GM12878 (cell line): Measurements from ENCODE around the gene RECQL5. TPM values are rescaled to one million over a fixed set of nuclear protein-coding genes. Genes with fewer than 3 reads are reported as not detected.
A peak's percentile ranks its signal among the peaks of the same experiment; 100 is the strongest.

ENCODE experiments used
- ATAC-seq: fragments of 200-7000 bp; cut with Tn5 transposase; 3 replicates; pipeline ENCODE4 v1.9.1; 2020; ENCODE audit warnings: mild to moderate bottlenecking, moderate library complexity
- BruUV-seq: library from RNA; stranded (reverse); fragments of 400-500 nt; replicated peaks from 2 replicates; lab custom pipeline; 2021; lab: Mats Ljungman, UMichigan
- CTCF ChIA-PET: fragments of 300-600 bp; sonication (Branson Sonifier 250); formaldehyde crosslinking; extraction: SDS; loops from one replicate; lab custom pipeline; 2021; ENCODE audit warnings: inconsistent platforms; lab: Yijun Ruan, JAX
- POLR2A ChIA-PET: fragments of 350-600 bp; formaldehyde crosslinking; extraction: SDS; loops from one replicate; lab custom pipeline; 2021; ENCODE audit warnings: inconsistent platforms; lab: Charles Lee
- RAD21 ChIA-PET: fragments of 300-600 bp; sonication (Branson Sonifier 250); formaldehyde crosslinking; loops from one replicate; lab custom pipeline; 2023; ENCODE audit warnings: antibody characterized with exemption; ENCODE audit not compliant: unreplicated experiment; lab: Charles Lee
- SMC1A ChIA-PET: fragments of 300-600 bp; sonication (Branson Sonifier 250); formaldehyde crosslinking; loops from one replicate; lab custom pipeline; 2023; ENCODE audit not compliant: unreplicated experiment, uncharacterized antibody; lab: Charles Lee
- DNase-seq: peaks from one replicate; pipeline ENCODE4 v3.0.0-alpha.2; 2011; ENCODE audit warnings: low read depth, low spot score
- FAIRE-seq: peaks from 3 replicates; lab custom pipeline; 2011; peaks lifted over from hg19 to GRCh38; lab: Jason Lieb, UNC
- H2AFZ ChIP-seq: 2 replicates; pipeline ENCODE4 v1.6.0; 2011; ENCODE audit warnings: low read depth, low read length, control low read depth; ENCODE audit not compliant: control insufficient read depth
- H3K27ac ChIP-seq: 2 replicates; pipeline ENCODE4 v1.5.1; 2011; ENCODE audit warnings: control low read depth; ENCODE audit not compliant: control insufficient read depth, insufficient read depth
- H3K27me3 ChIP-seq, 2 experiments: replicated peaks in 1 of 2; 2 replicates each; pipeline versions ENCODE4 v1.6.0 to v1.6.1; 2011; ENCODE audit warnings: low read length in 1 of 2; ENCODE audit not compliant: control insufficient read depth in 2 of 2, insufficient read depth in 2 of 2
- H3K36me3 ChIP-seq, 2 experiments: 2 replicates each; pipeline ENCODE4 v1.5.1; 2011; ENCODE audit warnings: low read length in 1 of 2; ENCODE audit not compliant: control insufficient read depth in 2 of 2, insufficient read depth in 2 of 2
- H3K4me1 ChIP-seq: 2 replicates; pipeline ENCODE4 v1.6.1; 2011; ENCODE audit warnings: mild to moderate bottlenecking, low read length, moderate library complexity, mixed read lengths; ENCODE audit not compliant: control insufficient read depth, insufficient read depth
- H3K4me2 ChIP-seq: 2 replicates; pipeline ENCODE4 v1.6.0; 2011; ENCODE audit warnings: control low read depth; ENCODE audit not compliant: control insufficient read depth, insufficient read depth
- H3K4me3 ChIP-seq: fragments of 200-600 bp; sonication (generic); 2 replicates; pipeline ENCODE4 v1.5.1; 2016
- H3K79me2 ChIP-seq: 2 replicates; pipeline ENCODE4 v1.6.0; 2011; ENCODE audit warnings: low read length; ENCODE audit not compliant: control insufficient read depth, insufficient read depth
- H3K9ac ChIP-seq: 2 replicates; pipeline ENCODE4 v1.8.0; 2011; ENCODE audit warnings: low read length, control low read depth, mixed read lengths; ENCODE audit not compliant: control insufficient read depth, insufficient read depth
- H3K9me3 ChIP-seq: replicated peaks from 3 replicates; pipeline ENCODE4 v1.5.1; 2011; ENCODE audit warnings: mild to moderate bottlenecking, low read length; ENCODE audit not compliant: control insufficient read depth, insufficient read depth
- H4K20me1 ChIP-seq: 2 replicates; pipeline ENCODE4 v1.6.0; 2011; ENCODE audit not compliant: control insufficient read depth, insufficient read depth
- ATF7 ChIP-seq: fragments of 450-650 bp; IDR thresholded peaks from 2 replicates; pipeline ENCODE4 v1.6.1; 2016; ENCODE audit warnings: low read depth, mild to moderate bottlenecking
- BMI1 ChIP-seq: fragments of 450-650 bp; IDR thresholded peaks from 2 replicates; pipeline ENCODE4 v1.6.1; 2016; ENCODE audit warnings: mild to moderate bottlenecking, moderate library complexity, borderline replicate concordance
- CBX3 ChIP-seq: fragments of 200-600 bp; sonication (generic); IDR thresholded peaks from 2 replicates; pipeline ENCODE4 v1.6.1; 2016; ENCODE audit warnings: low read depth, borderline replicate concordance
- CTCF ChIP-seq, 3 experiments: IDR thresholded peaks in 2 of 3; conservative IDR thresholded peaks in 1 of 3; 2 replicates each; pipeline ENCODE4 v1.5.1; 2011; ENCODE audit warnings: low read depth in 3 of 3, low read length in 3 of 3, mild to moderate bottlenecking in 3 of 3, control low read depth in 2 of 3, moderate library complexity in 2 of 3, inconsistent platforms in 1 of 3, mixed read lengths in 1 of 3; ENCODE audit not compliant: control insufficient read depth in 2 of 3, insufficient read depth in 1 of 3; ENCODE audit errors: extremely low read depth in 1 of 3
- E4F1 ChIP-seq: fragments of 450-650 bp; IDR thresholded peaks from 2 replicates; pipeline ENCODE4 v1.6.1; 2018; ENCODE audit warnings: borderline replicate concordance, mild to moderate bottlenecking; ENCODE audit not compliant: partially characterized antibody
- GABPA ChIP-seq: IDR thresholded peaks from 2 replicates; pipeline ENCODE4 v1.6.1; 2014; ENCODE audit warnings: antibody characterized with exemption, low read depth, mild to moderate bottlenecking, inconsistent platforms
- HDAC2 ChIP-seq: fragments of 200-600 bp; sonication (generic); IDR thresholded peaks from 2 replicates; pipeline ENCODE4 v1.6.1; 2017
- HDGF ChIP-seq: fragments of 450-650 bp; IDR thresholded peaks from 2 replicates; pipeline ENCODE4 v1.6.1; 2016; ENCODE audit warnings: antibody characterized with exemption
- IKZF2 ChIP-seq, 2 experiments: fragments of 450-650 bp; IDR thresholded peaks; 2 replicates each; pipeline ENCODE4 v1.6.1; 2017; ENCODE audit warnings: mild to moderate bottlenecking in 2 of 2, moderate library complexity in 2 of 2
- MYB ChIP-seq: fragments of 150-350 bp; IDR thresholded peaks from 2 replicates; pipeline ENCODE4 v1.6.1; 2014; ENCODE audit warnings: mild to moderate bottlenecking, low read depth, low read length, borderline replicate concordance
- NBN ChIP-seq: fragments of 450-650 bp; IDR thresholded peaks from 2 replicates; pipeline ENCODE4 v1.6.1; 2016
- NRF1 ChIP-seq: conservative IDR thresholded peaks from 2 replicates; pipeline ENCODE4 v1.6.1; 2011; ENCODE audit warnings: mild to moderate bottlenecking, low read depth, low read length, improper control_type of control experiment
- RELB ChIP-seq: fragments of 450-650 bp; IDR thresholded peaks from 2 replicates; pipeline ENCODE4 v1.6.1; 2017; ENCODE audit warnings: low read depth, mild to moderate bottlenecking, moderate library complexity
- SKIL ChIP-seq: fragments of 450-650 bp; IDR thresholded peaks from 2 replicates; pipeline ENCODE4 v1.6.1; 2017; ENCODE audit warnings: mild to moderate bottlenecking, low read depth, inconsistent platforms; ENCODE audit not compliant: poor library complexity, severe bottlenecking
- WGBS: methylation state at CpG from one replicate; pipeline ENCODE4 v1.1.6; 2016; ENCODE audit warnings: low lambda C conversion rate; ENCODE audit not compliant: insufficient replicate concordance, insufficient coverage; ENCODE audit errors: missing lambda C conversion rate; 5-methylcytosine and 5-hydroxymethylcytosine counted together
- in situ Hi-C: fragments of 300-500 bp; cut with MboI; formaldehyde crosslinking; loops from 9 replicates; pipeline ENCODE4 v1.14.3; 2018; ENCODE audit warnings: mixed read lengths
- intact Hi-C: fragments of 100-400 bp; cut with micrococcal nuclease; formaldehyde crosslinking; loops from one replicate; pipeline ENCODE4 v1.14.2; 2022; ENCODE audit not compliant: unreplicated experiment
- polyA plus RNA-seq, 11 experiments: library from polyadenylated mRNA; depleted of rRNA in 4 of 11; unstranded in 6 of 11; stranded (reverse) in 5 of 11; fragments of >200 nt; fragmentation: Nextera tagmentation in 4 of 11; fragmentation: Illumina TruSeq in 1 of 11; extraction: Ambion mirVana in 4 of 11; extraction: Trizol in 1 of 11; gene quantifications; 1 replicate in 1 of 11; 2 replicates in 10 of 11; pipeline versions ENCODE4 v1.2.1 to v1.2.3, GENCODE V29; 2011 to 2016; ENCODE audit warnings: inconsistent platforms in 2 of 11, missing spikeins in 2 of 11, low read depth in 1 of 11
- total RNA-seq, 4 experiments: library from RNA; depleted of rRNA in 3 of 4; stranded (reverse); fragments of >200 nt in 3 of 4; fragmentation: Illumina TruSeq in 1 of 4; extraction: Trizol in 1 of 4; gene quantifications; 2 replicates each; pipeline versions ENCODE4 v1.2.1 to v1.2.3, GENCODE V29; 2013 to 2021

The RECQL5 gene
- total and polyA plus RNA-seq, 10 of the 15 experiments (the other 5 are each of a cell fraction or from before 2014, with no cell fraction given), result 3.6 to 30.6 (median 20.1) TPM

- peak; percentile 68 for FAIRE-seq
- peak; percentile 100 for ATAC-seq
- intact Hi-C loops, result no loop called here
- Histone ChIP-seq H3K36me3 (peaks cover 3 to 14% of the 10 kb centered on the region in 2 experiments; a peak in 3 of 4 replicates), H3K27me3 (no peaks in the 10 kb centered on the region), H3K4me1 (peaks cover 14% of the 10 kb centered on the region), H3K79me2 (no peaks in the 10 kb centered on the region), H2AFZ (peak overlapping the region; percentile 46), H3K9me3 (no peaks in the 10 kb centered on the region), H3K27ac (peak overlapping the region; percentile 69), H3K9ac (no peak overlapping the region), H4K20me1 (no peaks in the 10 kb centered on the region), H3K4me3 (no peak overlapping the region), H3K4me2 (peak overlapping the region; percentile 41; the same call in 1 of the 2 replicates)
- WGBS, result 65% methylated on average over 17 of the region's 17 CpGs
- CTCF ChIA-PET, result interaction anchor here (0.8 to 19.5 kb wide), 16 partner anchors 8 to 190 kb away, joined by 3 to 349 read pairs (median 5); partner anchors contain the start of genes GALK1, RECQL5, SAP30BP and SMIM5
- in situ Hi-C loops, result no loop called here
- RAD21 ChIA-PET, result interaction anchor here (0.8 to 4.3 kb wide), 15 partner anchors 8 to 296 kb away, joined by 3 to 33 read pairs (median 4); partner anchors contain the start of genes RECQL5, SAP30BP and SMIM5
- SMC1A ChIA-PET, result interaction anchor here (0.7 to 4.5 kb wide), 14 partner anchors 8 to 900 kb away, joined by 3 to 28 read pairs (median 4); partner anchors contain the start of genes RECQL5, SAP30BP, SMIM5 and WBP2
- POLR2A ChIA-PET, result interaction anchor here (0.6 to 2.1 kb wide), 9 partner anchors 8 to 437 kb away, joined by 3 to 12 read pairs (median 4); partner anchors contain the start of genes RECQL5 and SMIM5
- DNase-seq, result peak; percentile 42
- BruUV-seq, result no TSS peak
- peak; percentile 80 for TF ChIP-seq NBN
- TF ChIP-seq ATF7, result peak; percentile 88
- no peak for TF ChIP-seq NRF1
- no peak for TF ChIP-seq CBX3
- TF ChIP-seq SKIL, result no peak
- TF ChIP-seq GABPA, result no peak
- TF ChIP-seq BMI1, result peak; percentile 80
- no peak for TF ChIP-seq MYB
- TF ChIP-seq RELB, result peak; percentile 68
- peak; percentile 95; the same call in 1 of the 2 replicates for TF ChIP-seq HDGF
- no peak for TF ChIP-seq CTCF (IDR thresholded peaks at IDR 0.05 in 2 of 3, conservative IDR thresholded peaks at IDR 0.05 in 1 of 3; ENCODE audit: control insufficient read depth in 2 of 3, extremely low read depth in 1 of 3, insufficient read depth in 1 of 3, low read depth in 3 of 3, low read length in 3 of 3)
- peak; percentile 71 to 72; a peak in 3 of 4 replicates for TF ChIP-seq IKZF2 (IDR thresholded peaks at IDR 0.05)
- no peak for TF ChIP-seq HDAC2
- TF ChIP-seq E4F1, result peak; percentile 47
Observed at GRCh38 chr17:75645889-75646637, 20.9 kb downstream of the RECQL5 start.
